Activated CD8-positive, alpha-beta memory T cell treated with anti-CD3 and anti-CD28 coated beads for 36 hours (primary cell): ENCODE measurements around the gene BTK. TPM values are rescaled to one million over a fixed set of nuclear protein-coding genes. Genes with fewer than 3 reads are reported as not detected.

Source experiments
- CTCF ChIA-PET: fragments of 350-600 bp; sonication (Branson Sonifier 250); formaldehyde crosslinking; loops from one replicate; lab custom pipeline; 2021; ENCODE audit warnings: antibody characterized with exemption; lab: Charles Lee
- POLR2A ChIA-PET: fragments of 350-600 bp; sonication (Branson Sonifier 250); formaldehyde crosslinking; loops from one replicate; lab custom pipeline; 2021; ENCODE audit warnings: antibody characterized with exemption; lab: Charles Lee
- total RNA-seq, 2 experiments: library from RNA; stranded (reverse); gene quantifications; one replicate each; pipeline ENCODE4 v1.2.3, GENCODE V29; 2021

BTK gene
- total RNA-seq: under 1 TPM; 0.74 to 0.80 TPM

DNA sequence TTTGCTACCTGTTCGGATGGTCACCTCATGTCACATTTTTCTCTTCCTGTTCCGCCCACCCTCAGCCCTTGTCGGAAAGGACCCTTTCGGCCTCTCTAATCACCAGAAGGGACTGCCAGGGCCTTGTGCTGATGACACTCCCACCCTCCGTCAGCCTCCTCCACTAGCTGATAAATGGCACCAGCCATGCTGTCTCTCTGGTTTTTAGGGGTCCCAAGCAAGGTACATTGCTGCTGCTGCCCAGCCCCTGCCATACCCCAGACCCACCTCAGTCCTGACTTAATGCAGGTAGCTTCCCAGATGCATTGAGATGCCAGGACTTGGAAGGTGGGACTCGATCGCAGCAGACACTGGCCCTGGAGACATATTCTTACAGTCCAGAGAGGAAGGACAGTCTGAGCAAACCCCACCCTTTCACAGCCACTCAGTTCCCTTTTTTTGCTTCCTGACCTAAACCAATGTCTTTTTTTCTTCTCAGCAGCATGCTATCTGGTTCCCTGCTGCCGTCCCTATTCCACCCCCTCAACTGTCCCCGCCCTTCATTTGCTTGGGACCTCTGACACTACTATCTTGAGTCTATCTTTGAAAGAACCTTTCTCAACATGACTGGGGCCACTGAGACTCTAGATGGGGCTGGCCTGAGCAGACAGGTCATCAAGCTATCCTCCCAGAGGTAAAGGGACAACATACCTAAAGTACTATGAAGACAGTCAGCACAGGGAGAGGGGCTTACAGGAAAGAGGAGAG is at the start of gene BTK:
Gene BTK (minus strand): TSS at position 397 of the 747 bp plus-strand sequence. CDS start 10,907 bp downstream, outside the sequence.
- ChIA-PET CTCF (no interaction called here), POLR2A (no interaction called here)

DNA sequence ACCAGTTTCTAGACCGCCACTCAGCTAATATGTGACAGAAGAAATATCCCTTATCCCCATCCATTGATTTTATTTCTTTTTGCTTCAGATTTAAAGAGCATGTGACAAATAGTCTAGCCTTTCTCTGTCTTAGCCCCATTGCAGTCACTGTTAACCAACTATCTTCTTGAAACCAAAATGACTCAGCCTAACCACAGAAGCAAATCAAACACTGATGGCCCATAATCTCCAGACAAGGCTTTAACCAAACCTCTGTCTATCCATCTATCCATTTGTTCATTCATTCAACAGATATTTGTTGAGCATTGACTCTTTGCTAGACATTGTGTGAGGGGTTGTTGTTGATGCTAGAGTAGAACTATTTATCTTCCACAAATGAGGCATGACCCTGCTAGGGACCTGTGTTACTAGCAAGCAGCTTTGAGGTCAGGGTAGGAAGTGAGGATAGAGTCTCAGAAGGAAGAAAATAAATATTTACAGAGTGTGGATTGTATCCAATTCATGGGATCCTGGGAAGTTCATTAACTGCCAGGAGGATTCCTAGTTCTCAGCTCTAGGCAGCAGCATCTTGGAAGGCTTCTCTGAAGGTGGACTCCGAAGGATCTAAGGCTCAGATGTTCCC is 44.6 kb upstream of the BTK start:
- ChIA-PET POLR2A (interaction anchor here (0.6 kb wide), 1 partner anchor 12 kb away, joined by 3 read pairs; no protein-coding TSS in a partner anchor), CTCF (no interaction called here)

- ChIA-PET CTCF (no interaction called here), POLR2A (interaction anchor here (0.6 kb wide), 1 partner anchor 11 kb away, joined by 3 read pairs; no protein-coding TSS in a partner anchor)
Observed at GRCh38 chrX:101429934-101430333, 43.9 kb upstream of the BTK start.

DNA sequence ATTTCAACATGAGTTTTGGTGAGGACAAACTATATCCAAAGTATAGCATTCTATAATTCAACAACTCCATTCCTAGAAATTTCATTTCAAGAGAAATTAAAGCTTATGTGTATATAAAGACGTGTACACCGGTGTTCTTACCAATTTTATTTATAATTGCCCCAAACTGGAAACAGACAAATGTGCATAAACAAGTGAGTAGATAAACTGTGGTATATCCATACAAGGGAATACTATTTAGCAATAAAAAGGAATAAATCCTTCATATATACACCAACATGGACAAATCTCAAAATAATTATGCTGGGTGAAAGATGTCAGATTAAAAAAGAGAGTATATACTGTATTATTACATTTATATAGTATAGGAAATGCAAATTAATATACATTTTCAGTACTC is 42.0 kb upstream of the BTK start:
- POLR2A ChIA-PET: no interaction called here
- CTCF ChIA-PET: no interaction called here

GRCh38 chrX:101419489-101419888 is 33.5 kb upstream of the BTK start:
- CTCF ChIA-PET: no interaction called here
- POLR2A ChIA-PET: interaction anchor here (1.3 kb wide), 2 partner anchors 11 to 512 kb away, joined by 3 to 5 read pairs; partner anchors contain the start of gene ZMAT1

- CTCF ChIA-PET: no interaction called here
- POLR2A ChIA-PET: interaction anchor here (1.1 to 1.3 kb wide), 3 partner anchors 12 to 514 kb away, joined by 3 to 5 read pairs (median 4); partner anchors contain the start of genes RPL36A and ZMAT1
Observed at GRCh38 chrX:101417981-101418841, 32.2 kb upstream of the BTK start.

DNA sequence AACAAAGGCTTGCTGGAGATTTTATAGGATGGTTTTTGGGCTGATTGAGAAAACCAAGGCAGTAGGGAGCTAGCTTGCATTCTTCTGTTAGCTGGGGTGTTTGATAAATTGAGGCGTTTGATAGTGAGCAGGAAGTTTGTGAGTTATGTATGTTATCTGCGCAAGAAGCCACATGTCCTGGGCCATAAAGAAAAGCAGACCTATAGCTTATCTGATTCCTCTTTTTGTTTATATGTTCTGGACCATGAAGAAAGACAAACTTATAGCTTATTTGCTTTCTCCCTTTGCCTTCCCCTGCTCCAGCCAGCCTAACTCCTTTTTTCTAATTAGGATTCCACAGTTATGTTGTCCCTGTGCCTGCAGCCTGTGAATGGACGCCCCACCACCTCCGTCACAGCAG is 31.2 kb upstream of the BTK start:
- POLR2A ChIA-PET: no interaction called here
- CTCF ChIA-PET: no interaction called here

GRCh38 chrX:101416691-101417090 is 30.7 kb upstream of the BTK start:
- ChIA-PET CTCF (no interaction called here), POLR2A (no interaction called here)

GRCh38 chrX:101415180-101416145 is 29.5 kb upstream of the BTK start:
- ChIA-PET CTCF (interaction anchor here (1.0 to 1.8 kb wide), 2 partner anchors 11 to 180 kb away, joined by 3 to 4 read pairs; no protein-coding TSS in a partner anchor), POLR2A (interaction anchor here (1.5 kb wide), 1 partner anchor 25 kb away, joined by 3 read pairs; the partner anchor contains the start of gene RPL36A)

- POLR2A ChIA-PET: no interaction called here
- CTCF ChIA-PET: no interaction called here
Observed at GRCh38 chrX:101411984-101412383, 26.0 kb upstream of the BTK start.

DNA sequence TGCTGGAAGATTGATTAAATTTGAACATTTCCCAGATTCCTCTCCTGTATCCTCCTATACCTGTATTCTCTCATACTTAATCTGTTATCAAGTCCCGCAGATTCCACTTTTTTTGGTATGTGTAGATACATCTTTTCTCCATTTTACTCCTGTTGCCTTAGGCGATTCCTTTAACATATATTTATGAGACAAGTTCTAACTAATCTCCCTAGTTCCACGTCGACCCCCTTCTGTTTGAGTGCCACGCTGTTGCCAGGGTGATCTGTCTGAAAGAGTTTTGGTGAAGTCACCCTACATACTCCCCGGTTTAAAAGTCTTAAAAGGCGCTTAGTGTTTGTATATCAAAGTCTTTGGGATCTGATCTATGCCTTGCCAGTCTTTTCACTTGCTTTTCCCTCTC is 24.5 kb upstream of the BTK start:
- CTCF ChIA-PET: no interaction called here
- POLR2A ChIA-PET: no interaction called here

DNA sequence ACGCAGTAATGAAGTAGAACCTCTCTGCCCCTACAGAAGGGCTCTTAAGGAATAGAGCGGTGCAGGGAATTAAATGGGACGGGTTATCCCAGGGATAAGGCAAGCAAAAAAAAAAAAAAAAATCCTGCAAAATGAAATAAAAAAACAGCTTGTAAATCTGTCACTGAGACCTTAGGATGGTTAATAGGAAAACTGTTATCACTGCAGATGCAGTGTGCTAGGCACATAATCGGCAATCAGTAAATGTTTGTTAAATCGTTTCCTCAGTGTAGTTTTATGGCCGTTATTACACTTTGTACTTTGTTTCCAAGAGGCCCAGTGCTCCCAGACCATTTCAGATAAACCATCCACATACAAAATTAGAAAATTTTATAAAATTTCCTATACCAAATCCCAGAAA is 23.1 kb upstream of the BTK start:
- CTCF ChIA-PET: no interaction called here
- POLR2A ChIA-PET: interaction anchor here (0.6 kb wide), 1 partner anchor 17 kb away, joined by 3 read pairs; no protein-coding TSS in a partner anchor

GRCh38 chrX:101408532-101408841 is 22.5 kb upstream of the BTK start:
- POLR2A ChIA-PET: no interaction called here
- CTCF ChIA-PET: no interaction called here

DNA sequence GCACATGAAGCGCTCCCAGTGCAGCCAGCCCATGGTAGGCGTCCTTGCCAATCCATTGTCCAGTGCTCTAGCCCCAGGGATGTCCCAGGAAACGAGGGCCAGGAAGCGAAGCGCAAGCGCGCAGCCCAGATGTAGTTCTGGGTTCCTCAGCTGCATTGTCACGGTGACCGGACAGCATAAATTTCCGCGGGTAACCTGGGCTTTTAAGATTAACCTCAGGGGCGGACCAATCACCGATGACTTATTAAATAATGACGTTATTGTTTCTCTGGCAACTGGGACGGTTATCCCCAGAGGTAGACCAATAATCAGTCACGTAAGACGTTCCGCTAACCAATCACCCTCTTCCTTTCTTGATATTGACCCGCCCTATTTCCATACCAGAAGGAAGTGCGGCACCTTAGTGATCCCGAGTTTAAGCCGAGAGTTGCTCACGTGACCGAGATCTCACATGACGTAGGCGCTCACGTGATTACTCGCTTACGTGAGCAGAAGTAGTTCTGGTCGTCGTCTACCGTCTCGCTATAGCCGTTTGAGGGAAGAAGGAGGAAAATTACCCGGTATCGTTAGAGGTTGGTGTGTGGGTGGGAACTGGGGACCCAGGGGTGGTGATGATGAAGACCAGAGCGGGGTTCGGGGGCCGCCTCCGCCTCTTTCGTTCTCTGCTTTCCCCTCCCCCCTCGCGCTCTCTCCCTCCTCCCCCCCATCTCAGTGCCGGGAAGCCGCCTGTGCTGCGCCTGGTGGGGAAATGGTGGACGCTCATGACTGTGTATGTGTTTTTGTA is 21.9 kb upstream of the BTK start, which contains the start of the genes GLA and HNRNPH2:
Gene GLA (minus strand): TSS at position 178 of the 784 bp plus-strand sequence. CDS start 22 bp downstream, at position 156.
Gene HNRNPH2 (plus strand): TSS at position 475 of the 784 bp plus-strand sequence. CDS start 3,767 bp downstream, outside the sequence.
- ChIA-PET POLR2A (interaction anchor here (0.6 to 1.3 kb wide), 4 partner anchors 14 to 60 kb away, joined by 3 to 10 read pairs (median 4); partner anchors contain the start of gene RPL36A), CTCF (no interaction called here)

DNA sequence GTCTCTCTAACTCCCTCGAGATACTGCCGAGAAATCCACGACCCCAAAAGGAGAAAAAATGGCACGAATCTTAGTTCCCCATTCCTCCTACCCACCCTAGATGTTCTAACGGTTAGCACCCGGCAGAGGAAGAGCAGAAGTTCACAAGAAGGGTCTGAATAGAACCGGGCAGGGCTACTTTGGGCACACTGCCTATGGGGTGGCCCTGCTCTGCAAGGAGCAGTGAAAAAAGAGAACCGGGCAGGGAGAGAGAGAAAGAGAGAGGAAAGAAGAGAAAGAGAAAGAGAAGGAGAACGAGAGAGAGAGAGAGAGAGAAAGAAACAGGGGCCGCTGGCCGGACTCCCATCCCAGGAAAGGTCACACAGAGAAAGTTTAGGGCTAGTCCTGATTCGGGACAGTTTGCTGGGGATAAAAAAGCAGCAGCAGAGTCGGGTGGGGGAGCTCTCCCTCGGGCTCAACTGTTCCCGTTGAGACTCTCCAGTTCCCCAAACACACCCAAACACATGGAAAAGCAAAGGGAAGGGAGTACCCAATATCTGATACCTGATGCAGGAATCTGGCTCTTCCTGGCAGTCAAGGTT is 21.3 kb upstream of the BTK start:
- ChIA-PET POLR2A (interaction anchor here (0.6 to 1.3 kb wide), 4 partner anchors 13 to 60 kb away, joined by 3 to 10 read pairs (median 4); partner anchors contain the start of gene RPL36A), CTCF (no interaction called here)

GRCh38 chrX:101399825-101400224 is 13.8 kb upstream of the BTK start:
- ChIA-PET POLR2A (no interaction called here), CTCF (interaction anchor here (1.1 kb wide), 1 partner anchor 9 kb away, joined by 3 read pairs; the partner anchor contains the start of gene RPL36A)

- ChIA-PET POLR2A (no interaction called here), CTCF (no interaction called here)
Observed at GRCh38 chrX:101398694-101399093, 12.7 kb upstream of the BTK start.
